ENCODE data around the gene SCARF2. TPM values are rescaled to one million over a fixed set of nuclear protein-coding genes. Genes with fewer than 3 reads are reported as not detected.
A peak's percentile ranks its signal among the peaks of the same experiment; 100 is the strongest.

SCARF2 gene
- total RNA-seq, 2 experiments from 2014 or later = 0.39 to 0.46 TPM

DNA sequence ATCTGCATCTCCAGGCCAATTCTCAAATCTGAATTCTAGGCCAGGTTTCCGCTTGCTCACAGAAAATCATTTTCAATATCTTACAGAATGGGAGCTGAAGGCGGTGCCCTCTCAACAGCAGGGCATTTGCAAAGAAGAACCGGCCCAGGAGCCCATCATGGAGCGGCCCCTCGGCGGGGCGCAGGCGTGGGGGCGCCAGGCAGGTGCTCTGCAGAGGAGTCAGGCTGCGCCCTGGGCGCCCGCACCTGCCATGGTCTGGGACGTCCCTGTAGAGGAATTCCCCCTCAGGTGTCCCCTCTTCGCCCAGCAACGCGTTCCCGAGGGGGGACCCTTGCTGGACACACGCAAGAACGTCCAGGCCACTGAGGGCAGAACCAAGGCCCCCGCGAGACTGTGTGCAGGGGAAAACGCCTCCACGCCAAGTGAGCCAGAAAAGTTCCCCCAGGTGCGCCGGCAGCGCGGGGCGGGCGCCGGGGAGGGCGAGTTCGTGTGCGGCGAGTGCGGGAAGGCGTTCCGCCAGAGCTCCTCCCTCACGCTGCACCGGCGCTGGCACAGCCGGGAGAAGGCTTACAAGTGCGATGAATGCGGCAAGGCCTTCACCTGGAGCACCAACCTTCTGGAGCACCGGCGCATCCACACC lies 32.2 kb downstream of the SCARF2 start:
- ChIA-PET CTCF (interaction anchor here (1.7 kb wide), 1 partner anchor 10 kb away, joined by 3 read pairs; no protein-coding TSS in a partner anchor), POLR2A (no interaction called here)
- intact Hi-C loops (cut with DNase I, micrococcal nuclease) = no loop called here
- Mint-ChIP-seq H3K27ac (no peak overlapping the region), H3K27me3 (no peaks in the 10 kb centered on the region), H3K9me3 (ENCODE audit: low read depth) (no peaks in the 10 kb centered on the region), H3K4me1 (no peaks in the 10 kb centered on the region), H3K4me3 (no peak overlapping the region), H3K36me3 (ENCODE audit: low read depth) (peaks cover 25% of the 10 kb centered on the region)
- ATAC-seq (no peak), DNase-seq (no peak)

GRCh38 chr22:20404881-20405280 lies 32.7 kb downstream of the SCARF2 start:
- peaks cover 25% of the 10 kb centered on the region for H3K36me3 Mint-ChIP-seq (ENCODE audit: low read depth)
- H3K27ac Mint-ChIP-seq = no peak overlapping the region
- H3K4me3 Mint-ChIP-seq = no peak overlapping the region
- ChIA-PET CTCF (interaction anchor here (1.7 kb wide), 1 partner anchor 9 kb away, joined by 3 read pairs; no protein-coding TSS in a partner anchor), POLR2A (no interaction called here)
- no peaks in the 10 kb centered on the region for H3K27me3 Mint-ChIP-seq
- ATAC-seq = no peak
- DNase-seq = no peak
- no peaks in the 10 kb centered on the region for H3K9me3 Mint-ChIP-seq (ENCODE audit: low read depth)
- H3K4me1 Mint-ChIP-seq = no peaks in the 10 kb centered on the region
- intact Hi-C loops (cut with DNase I, micrococcal nuclease) = no loop called here

- peaks cover 25% of the 10 kb centered on the region for H3K36me3 Mint-ChIP-seq (ENCODE audit: low read depth)
- no peaks in the 10 kb centered on the region for H3K9me3 Mint-ChIP-seq (ENCODE audit: low read depth)
- ChIA-PET CTCF (interaction anchor here (0.6 to 1.7 kb wide), 3 partner anchors 8 to 88 kb away, joined by 3 to 4 read pairs (median 4); no protein-coding TSS in a partner anchor), POLR2A (no interaction called here)
- DNase-seq (no peak), ATAC-seq (no peak)
- intact Hi-C loops (cut with DNase I, micrococcal nuclease) = no loop called here
- H3K27me3 Mint-ChIP-seq = no peaks in the 10 kb centered on the region
- H3K4me1 Mint-ChIP-seq = peaks cover 2% of the 10 kb centered on the region
- H3K4me3 Mint-ChIP-seq = no peak overlapping the region
- no peak overlapping the region for H3K27ac Mint-ChIP-seq
Measured at GRCh38 chr22:20403779-20404140, 33.9 kb downstream of the SCARF2 start.

- peaks cover 25% of the 10 kb centered on the region for H3K36me3 Mint-ChIP-seq (ENCODE audit: low read depth)
- H3K4me3 Mint-ChIP-seq = no peak overlapping the region
- H3K4me1 Mint-ChIP-seq = peaks cover 3% of the 10 kb centered on the region
- POLR2A ChIA-PET = no interaction called here
- H3K27me3 Mint-ChIP-seq = no peaks in the 10 kb centered on the region
- DNase-seq (no peak), ATAC-seq (no peak)
- CTCF ChIA-PET = interaction anchor here (1.3 to 1.7 kb wide), 2 partner anchors 7 to 15 kb away, joined by 3 to 4 read pairs; no protein-coding TSS in a partner anchor
- intact Hi-C loops (cut with DNase I, micrococcal nuclease) = no loop called here
- H3K27ac Mint-ChIP-seq = no peak overlapping the region
- H3K9me3 Mint-ChIP-seq (ENCODE audit: low read depth) = no peaks in the 10 kb centered on the region
Measured at GRCh38 chr22:20402960-20403778, 34.5 kb downstream of the SCARF2 start.

DNA sequence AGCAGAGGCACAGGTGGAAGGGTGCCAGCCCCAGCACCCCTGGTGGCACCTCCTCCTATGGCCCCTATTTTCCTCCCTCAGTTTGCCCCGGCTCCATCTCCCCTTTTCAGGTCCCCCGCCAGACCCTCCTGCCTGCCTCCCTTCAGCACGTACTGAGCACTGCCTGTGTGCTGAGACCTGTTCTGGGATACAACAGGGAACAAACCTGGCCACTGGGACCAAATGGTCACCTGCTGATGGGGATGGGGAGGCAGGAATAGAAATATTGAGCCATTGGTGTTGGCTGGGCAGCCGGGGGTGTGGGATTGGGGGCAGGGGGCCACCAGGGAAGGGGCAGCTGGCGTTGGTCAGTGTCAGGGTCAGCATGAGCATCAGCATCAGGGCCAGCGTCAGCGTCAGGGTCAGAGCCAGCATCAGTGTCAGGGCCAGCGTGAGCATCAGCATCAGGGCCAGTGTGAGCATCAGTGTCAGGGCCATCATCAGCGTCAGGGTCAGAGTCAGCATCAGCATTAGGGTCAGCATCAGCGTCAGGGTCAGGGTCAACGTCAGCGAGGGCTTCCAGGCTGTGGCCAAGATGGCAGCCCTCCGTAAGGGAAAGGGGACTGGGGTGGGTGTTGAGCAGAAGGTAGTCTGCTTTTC lies 36.1 kb downstream of the SCARF2 start:
- H3K4me1 Mint-ChIP-seq = peaks cover 9% of the 10 kb centered on the region
- no peak overlapping the region for H3K4me3 Mint-ChIP-seq
- intact Hi-C loops (cut with DNase I, micrococcal nuclease) = no loop called here
- POLR2A ChIA-PET = no interaction called here
- no peaks in the 10 kb centered on the region for H3K9me3 Mint-ChIP-seq (ENCODE audit: low read depth)
- no peak overlapping the region for H3K27ac Mint-ChIP-seq
- H3K27me3 Mint-ChIP-seq = no peaks in the 10 kb centered on the region
- CTCF ChIA-PET = no interaction called here
- peaks cover 21% of the 10 kb centered on the region for H3K36me3 Mint-ChIP-seq (ENCODE audit: low read depth)
- no peak for ATAC-seq
- DNase-seq = no peak

DNA sequence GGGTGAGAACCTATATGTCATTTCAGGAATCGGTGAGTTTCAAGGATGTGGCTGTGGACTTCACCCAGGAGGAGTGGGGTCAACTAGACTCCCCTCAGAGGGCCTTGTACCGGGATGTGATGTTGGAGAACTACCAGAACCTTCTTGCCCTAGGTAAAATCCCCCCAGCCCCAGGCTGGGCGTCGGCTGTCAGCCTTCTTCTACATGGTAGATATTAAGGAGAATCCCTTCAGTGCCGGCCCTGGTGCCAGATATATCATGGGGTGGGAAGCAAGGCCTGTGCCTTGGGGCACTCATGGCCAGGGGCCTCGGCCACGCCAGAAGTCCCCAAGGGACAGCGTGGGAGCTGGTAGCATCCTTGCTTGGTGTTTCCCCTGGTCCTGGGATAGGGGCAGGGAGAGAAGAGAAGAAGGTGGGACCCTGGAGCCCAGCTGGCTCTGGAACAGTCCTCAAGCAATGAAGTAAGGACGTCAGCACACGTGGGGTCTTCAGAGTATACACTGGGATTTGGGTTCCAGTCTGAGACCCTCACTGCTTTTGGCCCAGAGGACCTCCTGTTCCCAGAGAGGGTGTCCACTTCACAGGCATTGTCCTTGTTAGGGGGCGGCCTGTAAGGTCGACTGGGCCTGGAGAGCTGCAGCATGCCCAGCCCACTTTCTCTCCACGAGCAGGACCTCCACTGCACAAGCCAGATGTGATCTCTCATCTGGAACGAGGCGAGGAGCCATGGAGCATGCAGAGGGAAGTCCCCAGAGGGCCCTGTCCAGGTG lies 36.8 kb downstream of the SCARF2 start:
- ATAC-seq = no peak
- Mint-ChIP-seq H3K27me3 (no peaks in the 10 kb centered on the region), H3K4me1 (peaks cover 15% of the 10 kb centered on the region), H3K9me3 (ENCODE audit: low read depth) (no peaks in the 10 kb centered on the region), H3K4me3 (no peak overlapping the region), H3K27ac (no peak overlapping the region), H3K36me3 (ENCODE audit: low read depth) (peaks cover 19% of the 10 kb centered on the region)
- DNase-seq = no peak
- ChIA-PET CTCF (no interaction called here), POLR2A (no interaction called here)
- intact Hi-C loops (cut with DNase I, micrococcal nuclease) = no loop called here

GRCh38 chr22:20399866-20400605 lies 37.6 kb downstream of the SCARF2 start:
- DNase-seq (no peak), ATAC-seq (no peak)
- ChIA-PET CTCF (no interaction called here), POLR2A (no interaction called here)
- Mint-ChIP-seq H3K4me3 (no peak overlapping the region), H3K9me3 (ENCODE audit: low read depth) (no peaks in the 10 kb centered on the region), H3K27me3 (no peaks in the 10 kb centered on the region), H3K4me1 (peaks cover 22% of the 10 kb centered on the region), H3K27ac (no peak overlapping the region), H3K36me3 (ENCODE audit: low read depth) (peaks cover 18% of the 10 kb centered on the region)
- intact Hi-C loops (cut with DNase I, micrococcal nuclease) = no loop called here

- Mint-ChIP-seq H3K27me3 (no peaks in the 10 kb centered on the region), H3K4me3 (no peak overlapping the region), H3K36me3 (ENCODE audit: low read depth) (peaks cover 12% of the 10 kb centered on the region), H3K27ac (no peak overlapping the region), H3K9me3 (ENCODE audit: low read depth) (no peaks in the 10 kb centered on the region), H3K4me1 (peaks cover 26% of the 10 kb centered on the region)
- no peak for ATAC-seq
- intact Hi-C loops (cut with DNase I, micrococcal nuclease) = no loop called here
- ChIA-PET POLR2A (no interaction called here), CTCF (interaction anchor here (0.6 kb wide), 2 partner anchors 9 to 15 kb away, joined by 3 read pairs; no protein-coding TSS in a partner anchor)
- no peak for DNase-seq
Measured at GRCh38 chr22:20398420-20398819, 39.2 kb downstream of the SCARF2 start.

DNA sequence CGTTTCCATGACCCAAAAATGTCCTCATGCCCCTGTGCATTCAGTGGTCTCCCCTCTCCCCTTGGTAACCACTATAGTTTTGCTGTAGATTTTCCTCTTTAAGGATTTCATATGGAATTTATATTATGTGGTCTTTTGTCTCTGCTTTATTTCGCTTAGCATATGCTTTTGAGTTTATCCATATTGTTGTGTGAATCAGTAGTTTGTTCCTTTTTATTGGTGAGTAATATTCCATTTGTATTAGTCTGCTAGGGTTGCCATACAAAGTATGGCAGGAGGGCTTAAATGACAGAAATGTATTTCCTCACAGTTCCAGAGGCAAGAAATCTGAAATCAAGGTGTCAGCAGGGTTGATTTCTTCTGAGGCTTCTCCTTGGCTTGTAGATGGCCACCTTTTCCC lies 40.1 kb downstream of the SCARF2 start:
- H3K4me1 Mint-ChIP-seq = peaks cover 26% of the 10 kb centered on the region
- H3K27ac Mint-ChIP-seq = no peak overlapping the region
- intact Hi-C loops (cut with DNase I, micrococcal nuclease) = no loop called here
- no peaks in the 10 kb centered on the region for H3K27me3 Mint-ChIP-seq
- POLR2A ChIA-PET = interaction anchor here (0.7 kb wide), 1 partner anchor 10 kb away, joined by 4 read pairs; no protein-coding TSS in a partner anchor
- CTCF ChIA-PET = no interaction called here
- no peaks in the 10 kb centered on the region for H3K9me3 Mint-ChIP-seq (ENCODE audit: low read depth)
- no peak overlapping the region for H3K4me3 Mint-ChIP-seq
- DNase-seq (no peak), ATAC-seq (no peak)
- H3K36me3 Mint-ChIP-seq (ENCODE audit: low read depth) = peaks cover 7% of the 10 kb centered on the region

GRCh38 chr22:20396639-20397038 lies 41.0 kb downstream of the SCARF2 start:
- Mint-ChIP-seq H3K4me3 (no peak overlapping the region), H3K27me3 (no peaks in the 10 kb centered on the region), H3K4me1 (peaks cover 26% of the 10 kb centered on the region), H3K36me3 (ENCODE audit: low read depth) (peaks cover 4% of the 10 kb centered on the region), H3K27ac (no peak overlapping the region), H3K9me3 (ENCODE audit: low read depth) (no peaks in the 10 kb centered on the region)
- DNase-seq (no peak), ATAC-seq (no peak)
- POLR2A ChIA-PET = no interaction called here
- intact Hi-C loops (cut with DNase I, micrococcal nuclease) = no loop called here
- CTCF ChIA-PET = interaction anchor here (1.3 kb wide), 1 partner anchor 8 kb away, joined by 3 read pairs; no protein-coding TSS in a partner anchor

- intact Hi-C loops (cut with DNase I, micrococcal nuclease) = no loop called here
- peaks cover 2% of the 10 kb centered on the region for H3K36me3 Mint-ChIP-seq (ENCODE audit: low read depth)
- ChIA-PET CTCF (interaction anchor here (1.3 kb wide), 1 partner anchor 8 kb away, joined by 3 read pairs; no protein-coding TSS in a partner anchor), POLR2A (no interaction called here)
- H3K4me1 Mint-ChIP-seq = peaks cover 26% of the 10 kb centered on the region
- no peaks in the 10 kb centered on the region for H3K9me3 Mint-ChIP-seq (ENCODE audit: low read depth)
- no peak for ATAC-seq
- H3K27me3 Mint-ChIP-seq = no peaks in the 10 kb centered on the region
- no peak overlapping the region for H3K27ac Mint-ChIP-seq
- no peak for DNase-seq
- peak overlapping the region; percentile 77 for H3K4me3 Mint-ChIP-seq
Measured at GRCh38 chr22:20395907-20396287, 41.7 kb downstream of the SCARF2 start.
